Muscle of back (tissue), 11 donors: Measurements from ENCODE around the gene TUBGCP2. TPM values are rescaled to one million over a fixed set of nuclear protein-coding genes. Genes with fewer than 3 reads are reported as not detected.

Source experiments
- DNase-seq, 3 donors: peaks; one replicate each; pipeline versions ENCODE4 v3.0.0 to v3.0.0-alpha.2; 2013
- polyA plus RNA-seq, 10 donors: library from polyadenylated mRNA; unstranded; fragments of 120-200 nt; gene quantifications; one replicate each; pipeline ENCODE4 v1.2.1, GENCODE V29; 2013; ENCODE audit not compliant: insufficient read length in 10 of 10

Gene TUBGCP2
- polyA plus RNA-seq, 10 donors, result 33.9 to 43.6 (median 40.1) TPM

- no peak for DNase-seq
Observed at GRCh38 chr10:133306097-133306476, 2.6 kb downstream of the TUBGCP2 start.

GRCh38 chr10:133303206-133303605, 5.5 kb downstream of the TUBGCP2 start:
- DNase-seq, result no peak

- no peak for DNase-seq
Observed at GRCh38 chr10:133302230-133302629, 6.4 kb downstream of the TUBGCP2 start.

- no peak for DNase-seq
Observed at GRCh38 chr10:133299738-133300137, 8.9 kb downstream of the TUBGCP2 start.

- no peak for DNase-seq
Observed at GRCh38 chr10:133299224-133299623, 9.4 kb downstream of the TUBGCP2 start.

- no peak for DNase-seq
Observed at GRCh38 chr10:133298466-133298865, 10.2 kb downstream of the TUBGCP2 start.

- no peak for DNase-seq
Observed at GRCh38 chr10:133297504-133297903, 11.2 kb downstream of the TUBGCP2 start.

GRCh38 chr10:133295426-133296320, 13.0 kb downstream of the TUBGCP2 start:
- no peak for DNase-seq

- DNase-seq, result no peak
Observed at GRCh38 chr10:133294189-133294588, 14.5 kb downstream of the TUBGCP2 start.

- no peak for DNase-seq
Observed at GRCh38 chr10:133293810-133294119, 14.9 kb downstream of the TUBGCP2 start.

GRCh38 chr10:133292919-133293809, 15.5 kb downstream of the TUBGCP2 start:
- peak in 1 of 3 donors; percentile 33 for DNase-seq

GRCh38 chr10:133289761-133290160, 18.9 kb downstream of the TUBGCP2 start:
- DNase-seq, result no peak

- DNase-seq, result no peak
Observed at GRCh38 chr10:133287832-133288500, 20.7 kb downstream of the TUBGCP2 start.

- DNase-seq, result no peak
Observed at GRCh38 chr10:133286366-133286765, 22.3 kb downstream of the TUBGCP2 start.

GRCh38 chr10:133285217-133285616, 23.5 kb downstream of the TUBGCP2 start:
- DNase-seq, result no peak

GRCh38 chr10:133283931-133284330, 24.7 kb downstream of the TUBGCP2 start:
- no peak for DNase-seq

GRCh38 chr10:133282846-133283390, 25.8 kb downstream of the TUBGCP2 start:
- no peak for DNase-seq

- DNase-seq, result no peak
Observed at GRCh38 chr10:133281628-133282372, 26.9 kb downstream of the TUBGCP2 start.

- DNase-seq, result no peak
Observed at GRCh38 chr10:133281084-133281483, 27.6 kb downstream of the TUBGCP2 start.

- DNase-seq, result no peak
Observed at GRCh38 chr10:133280391-133281059, 28.1 kb downstream of the TUBGCP2 start.
